ENCODE results near the gene MFRP. TPM values are rescaled to one million over a fixed set of nuclear protein-coding genes. Genes with fewer than 3 reads are reported as not detected.

MFRP gene
- total RNA-seq, 3 donors from 2014 or later (not counting 1 experiment from before 2014, with no cell fraction given) = not detected

GRCh38 chr11:119335091-119335654, 11.3 kb downstream of the MFRP start:
- H3K4me3 ChIP-seq (ENCODE audit: low read length) = peak overlapping the region; percentile 86
- H3K9me3 ChIP-seq (ENCODE audit: control insufficient read depth, insufficient read depth, low read length) = no peaks in the 10 kb centered on the region
- H3K4me3 Mint-ChIP-seq = peak overlapping the region; percentile 100
- ATAC-seq (no peak), DNase-seq (no peak)
- H3K27me3 Mint-ChIP-seq (ENCODE audit: low read depth in 2 of 2) = peaks cover 18% of the 10 kb centered on the region in 2 donors
- TF ChIP-seq, protein P1, sequence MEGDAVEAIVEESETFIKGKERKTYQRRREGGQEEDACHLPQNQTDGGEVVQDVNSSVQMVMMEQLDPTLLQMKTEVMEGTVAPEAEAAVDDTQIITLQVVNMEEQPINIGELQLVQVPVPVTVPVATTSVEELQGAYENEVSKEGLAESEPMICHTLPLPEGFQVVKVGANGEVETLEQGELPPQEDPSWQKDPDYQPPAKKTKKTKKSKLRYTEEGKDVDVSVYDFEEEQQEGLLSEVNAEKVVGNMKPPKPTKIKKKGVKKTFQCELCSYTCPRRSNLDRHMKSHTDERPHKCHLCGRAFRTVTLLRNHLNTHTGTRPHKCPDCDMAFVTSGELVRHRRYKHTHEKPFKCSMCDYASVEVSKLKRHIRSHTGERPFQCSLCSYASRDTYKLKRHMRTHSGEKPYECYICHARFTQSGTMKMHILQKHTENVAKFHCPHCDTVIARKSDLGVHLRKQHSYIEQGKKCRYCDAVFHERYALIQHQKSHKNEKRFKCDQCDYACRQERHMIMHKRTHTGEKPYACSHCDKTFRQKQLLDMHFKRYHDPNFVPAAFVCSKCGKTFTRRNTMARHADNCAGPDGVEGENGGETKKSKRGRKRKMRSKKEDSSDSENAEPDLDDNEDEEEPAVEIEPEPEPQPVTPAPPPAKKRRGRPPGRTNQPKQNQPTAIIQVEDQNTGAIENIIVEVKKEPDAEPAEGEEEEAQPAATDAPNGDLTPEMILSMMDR (IDR thresholded peaks at IDR 0.05) = no peak
- H3K9me3 Mint-ChIP-seq = no peaks in the 10 kb centered on the region
- peak overlapping the region; percentile 62 for H3K27ac ChIP-seq (ENCODE audit: low read length)
- H3K4me1 ChIP-seq (ENCODE audit: control insufficient read depth, insufficient read depth, low read length) = peaks cover 25% of the 10 kb centered on the region
- peaks cover 10% of the 10 kb centered on the region for H3K27me3 ChIP-seq (ENCODE audit: control insufficient read depth, insufficient read depth, low read length)
- no peaks in the 10 kb centered on the region for H3K36me3 Mint-ChIP-seq
- H3K36me3 ChIP-seq (ENCODE audit: control insufficient read depth, insufficient read depth, low read length) = no peaks in the 10 kb centered on the region
- intact Hi-C loops (cut with micrococcal nuclease) = no loop called here
- WGBS (ENCODE audit: insufficient coverage) = 83% methylated on average over 15 of the region's 15 CpGs
- peak overlapping the region; percentile 91 to 96 for H3K27ac Mint-ChIP-seq
- H3K4me1 Mint-ChIP-seq = peaks cover 15 to 49% of the 10 kb centered on the region in 2 donors

- WGBS (ENCODE audit: insufficient coverage) = under 1% methylated on average over 54 of the region's 54 CpGs
These were observed 12.2 kb downstream of the MFRP start, which contains the start of gene RNF26 for GRCh38 chr11:119334174-119334930. Gene RNF26 (plus strand): TSS chr11:119334527. CDS start chr11:119335123, 596 bp downstream.

DNA sequence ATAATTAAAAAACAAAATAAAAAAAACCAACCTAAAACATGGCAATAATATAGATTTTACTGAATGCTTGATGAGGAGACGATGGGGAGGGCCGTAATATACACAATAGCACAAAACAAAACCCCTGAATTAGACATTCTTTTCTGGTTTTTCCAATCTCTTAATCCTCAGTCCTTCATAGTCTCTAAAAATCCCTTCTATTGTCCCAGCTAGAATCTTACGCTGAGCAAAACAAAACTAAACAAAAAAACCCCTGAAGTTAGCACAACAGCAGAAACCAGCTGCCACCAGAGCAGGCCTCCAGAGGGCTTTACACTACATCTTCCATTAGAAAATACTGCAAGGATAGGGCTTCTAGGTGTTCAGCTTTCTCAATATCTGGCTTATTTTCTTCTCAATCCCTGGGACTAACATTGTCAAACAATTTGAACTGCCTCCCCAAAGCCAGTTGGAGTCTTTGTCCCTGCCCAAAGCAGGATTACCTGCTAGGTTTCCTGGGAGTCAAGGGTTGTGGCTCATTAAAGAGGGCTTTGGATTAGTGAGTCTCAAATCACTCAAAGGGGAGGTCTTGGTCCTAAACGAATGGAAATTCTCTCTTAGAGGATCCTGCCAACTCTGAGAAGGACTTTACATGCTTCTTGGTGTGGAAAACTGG, 14.3 kb downstream of the MFRP start:
- 88% methylated on average over 4 of the region's 4 CpGs for WGBS (ENCODE audit: insufficient coverage)
- Mint-ChIP-seq H3K4me3 (peak overlapping the region; percentile 21), H3K27me3 (ENCODE audit: low read depth in 2 of 2) (peaks cover 14 to 26% of the 10 kb centered on the region in 2 donors), H3K27ac (peak overlapping the region; percentile 91 to 96), H3K9me3 (no peaks in the 10 kb centered on the region), H3K4me1 (peaks cover 15 to 32% of the 10 kb centered on the region in 2 donors), H3K36me3 (no peaks in the 10 kb centered on the region)
- ATAC-seq (no peak), DNase-seq (no peak)
- TF ChIP-seq, protein P1 (IDR thresholded peaks at IDR 0.05) = no peak
- Histone ChIP-seq H3K4me3 (ENCODE audit: low read length) (no peak overlapping the region), H3K27me3 (ENCODE audit: control insufficient read depth, insufficient read depth, low read length) (no peaks in the 10 kb centered on the region), H3K4me1 (ENCODE audit: control insufficient read depth, insufficient read depth, low read length) (peaks cover 11% of the 10 kb centered on the region), H3K36me3 (ENCODE audit: control insufficient read depth, insufficient read depth, low read length) (no peaks in the 10 kb centered on the region), H3K9me3 (ENCODE audit: control insufficient read depth, insufficient read depth, low read length) (no peaks in the 10 kb centered on the region), H3K27ac (ENCODE audit: low read length) (no peak overlapping the region)
- intact Hi-C loops (cut with micrococcal nuclease) = no loop called here

More at GRCh38 chr11:119334174-119334930, 12.2 kb downstream of the MFRP start, which contains the start of gene RNF26:
- no peaks in the 10 kb centered on the region for H3K9me3 ChIP-seq (ENCODE audit: control insufficient read depth, insufficient read depth, low read length)
- Mint-ChIP-seq H3K4me1 (peaks cover 15 to 47% of the 10 kb centered on the region in 2 donors), H3K4me3 (peak within 1 kb of the TSS; percentile 100), H3K27me3 (ENCODE audit: low read depth in 2 of 2) (peaks cover 20 to 25% of the 10 kb centered on the region in 2 donors), H3K36me3 (no peaks in the 10 kb centered on the region), H3K9me3 (no peaks in the 10 kb centered on the region), H3K27ac (peak within 1 kb of the TSS; percentile 91 to 96)
- ATAC-seq (peak; percentile 96 to 97 (median 96)), DNase-seq (peak; percentile 92 to 98)
- H3K4me1 ChIP-seq (ENCODE audit: control insufficient read depth, insufficient read depth, low read length) = peaks cover 19% of the 10 kb centered on the region
- intact Hi-C loops (cut with micrococcal nuclease) = no loop called here
- H3K27ac ChIP-seq (ENCODE audit: low read length) = peak within 1 kb of the TSS; percentile 62
- H3K4me3 ChIP-seq (ENCODE audit: low read length) = peak within 1 kb of the TSS; percentile 86
- no peaks in the 10 kb centered on the region for H3K36me3 ChIP-seq (ENCODE audit: control insufficient read depth, insufficient read depth, low read length)
- TF ChIP-seq, protein P1 (IDR thresholded peaks at IDR 0.05) = no peak
- peaks cover 5% of the 10 kb centered on the region for H3K27me3 ChIP-seq (ENCODE audit: control insufficient read depth, insufficient read depth, low read length)

Measured in natural killer cell (primary cell).